Measurements from ENCODE around the gene TEX44.

Gene TEX44

DNA sequence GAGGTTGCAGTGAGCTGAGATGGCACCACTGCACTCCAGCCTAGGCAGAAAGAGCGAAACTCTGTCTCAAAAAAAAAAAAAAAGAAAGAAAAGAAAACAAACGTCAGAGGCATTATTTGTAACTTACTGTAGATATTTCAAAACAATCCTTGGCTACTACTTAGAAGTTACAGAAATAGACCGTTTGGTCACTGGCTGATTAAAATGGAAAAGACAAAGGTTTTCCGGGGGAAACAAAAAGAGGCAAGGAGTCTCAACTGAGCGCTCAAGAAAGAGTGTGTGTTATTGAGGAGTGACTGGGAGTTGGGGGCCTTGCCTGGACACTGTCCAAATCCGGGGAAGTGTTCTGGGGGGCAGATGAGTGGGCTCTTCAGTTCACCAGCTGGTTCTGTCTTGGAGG, 47.6 kb downstream of the TEX44 start:
- Histone ChIP-seq H3K4me1 (ENCODE audit: control insufficient read depth, insufficient read depth, low read length, poor library complexity, severe bottlenecking) (peaks cover 12% of the 10 kb centered on the region), H3K9me3 (ENCODE audit: control insufficient read depth, low read length) (no peaks in the 10 kb centered on the region), H3K27ac (ENCODE audit: low read depth, low read length, severe bottlenecking) (no peak overlapping the region), H3K4me3 (ENCODE audit: extremely low read depth, insufficient read depth, low read length, poor library complexity, severe bottlenecking) (no peak overlapping the region), H3K36me3 (ENCODE audit: control insufficient read depth, insufficient read depth, low read length) (no peaks in the 10 kb centered on the region)
- 77 to 94% methylated on average over 3 to 4 of the region's 6 CpGs for WGBS, 2 experiments (ENCODE audit: insufficient coverage in 2 of 2)

DNA sequence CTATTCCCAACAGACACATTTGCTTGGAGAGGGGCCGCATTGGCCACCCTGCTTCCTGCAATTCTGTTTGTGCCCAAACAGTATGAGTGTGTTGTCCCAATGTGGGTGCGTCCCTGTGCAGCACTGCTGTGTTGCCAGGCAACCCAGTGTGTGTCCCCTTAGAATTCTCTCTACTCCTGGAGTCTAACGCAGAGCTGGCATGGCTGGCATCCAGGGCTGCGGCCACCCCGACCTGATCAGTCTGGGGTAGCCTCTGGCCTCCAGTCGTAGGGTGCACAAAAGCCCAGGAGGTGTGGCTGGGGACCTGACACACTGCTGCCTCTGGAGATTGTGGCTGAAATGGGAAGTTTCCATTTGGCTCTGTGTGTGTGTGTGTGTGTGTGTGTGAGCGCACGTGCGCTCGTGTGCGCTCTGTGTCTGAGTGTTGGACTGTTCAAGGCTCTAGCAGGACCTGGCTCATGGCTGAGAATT, 48.0 kb downstream of the TEX44 start:
- no peak overlapping the region for H3K4me3 ChIP-seq (ENCODE audit: extremely low read depth, insufficient read depth, low read length, poor library complexity, severe bottlenecking)
- peaks cover 12% of the 10 kb centered on the region for H3K4me1 ChIP-seq (ENCODE audit: control insufficient read depth, insufficient read depth, low read length, poor library complexity, severe bottlenecking)
- H3K36me3 ChIP-seq (ENCODE audit: control insufficient read depth, insufficient read depth, low read length): no peaks in the 10 kb centered on the region
- H3K9me3 ChIP-seq (ENCODE audit: control insufficient read depth, low read length): no peaks in the 10 kb centered on the region
- no peak overlapping the region for H3K27ac ChIP-seq (ENCODE audit: low read depth, low read length, severe bottlenecking)
- 82 to 90% methylated on average over 10 of the region's 11 CpGs for WGBS, 2 experiments (ENCODE audit: insufficient coverage in 2 of 2)

DNA sequence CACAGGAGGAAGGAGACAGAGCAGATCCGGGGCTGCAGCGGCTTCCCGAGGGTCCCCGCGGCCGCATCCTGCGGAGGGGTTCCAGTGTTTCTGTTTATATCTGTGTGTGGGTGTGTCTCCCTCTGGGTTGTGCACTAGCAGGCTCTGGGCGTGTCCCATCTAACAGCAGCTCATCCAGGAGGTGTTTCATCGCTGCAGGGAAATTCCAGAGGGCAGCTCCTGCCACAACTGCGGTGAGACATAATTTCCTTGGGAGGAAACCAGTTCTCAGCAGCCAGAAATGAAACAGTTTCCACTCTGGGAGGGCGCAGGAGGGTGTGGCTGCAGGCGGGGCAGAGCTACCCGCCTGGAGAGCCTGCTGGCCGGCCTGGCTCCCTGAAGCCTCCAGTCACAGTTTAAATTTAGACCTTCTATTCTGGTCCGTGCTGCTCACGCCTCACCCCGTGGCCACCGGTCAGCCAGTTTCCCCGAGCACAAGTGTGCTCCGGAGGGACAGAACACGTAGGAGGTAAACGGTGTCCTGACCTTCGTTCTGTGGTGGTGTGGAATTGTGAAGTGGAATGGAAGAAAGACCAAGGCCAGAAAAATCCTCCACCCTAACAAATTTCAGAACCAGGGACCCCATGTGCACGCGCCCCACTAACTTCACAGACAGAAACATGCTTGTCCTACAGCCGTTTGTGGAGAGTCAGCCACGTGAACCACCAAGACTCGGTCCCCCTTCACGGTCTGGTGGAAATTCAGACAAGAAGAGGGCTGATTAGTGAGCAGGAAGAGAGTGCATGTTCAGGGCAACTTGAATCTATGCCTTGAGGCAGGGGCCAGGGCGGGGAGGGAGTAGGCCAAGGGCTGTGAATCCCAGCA, 50.2 kb downstream of the TEX44 start:
- WGBS, 2 experiments (ENCODE audit: insufficient coverage in 2 of 2): 70 to 72% methylated on average over 14 to 25 of the region's 30 CpGs
- Histone ChIP-seq H3K27ac (ENCODE audit: low read depth, low read length, severe bottlenecking) (peak overlapping the region; percentile 79), H3K4me3 (ENCODE audit: extremely low read depth, insufficient read depth, low read length, poor library complexity, severe bottlenecking) (no peak overlapping the region)

DNA sequence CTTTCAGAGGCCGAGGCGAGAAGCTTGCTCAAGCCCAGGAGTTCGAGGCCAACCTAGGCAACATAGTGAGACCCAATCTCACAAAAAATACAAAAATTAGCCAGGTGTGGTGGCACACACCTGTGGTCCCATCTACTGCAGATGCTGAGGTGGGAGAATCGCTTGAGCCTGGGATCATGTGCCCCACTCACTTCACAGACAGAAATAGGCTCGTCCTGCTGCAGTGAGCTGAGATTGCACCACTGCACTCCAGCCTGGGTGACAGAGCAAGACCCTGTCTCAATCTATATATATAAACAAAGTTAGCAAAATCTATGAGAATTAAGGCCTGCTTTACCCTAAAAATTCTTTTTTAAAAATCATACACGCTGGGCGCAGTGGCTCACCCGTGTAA, 50.8 kb downstream of the TEX44 start:
- H3K36me3 ChIP-seq (ENCODE audit: control insufficient read depth, insufficient read depth, low read length): no peaks in the 10 kb centered on the region
- WGBS, 2 experiments (ENCODE audit: insufficient coverage in 2 of 2): 100% methylated on average over 1 to 3 of the region's 8 CpGs
- H3K4me1 ChIP-seq (ENCODE audit: control insufficient read depth, insufficient read depth, low read length, poor library complexity, severe bottlenecking): peaks cover 9% of the 10 kb centered on the region
- no peaks in the 10 kb centered on the region for H3K9me3 ChIP-seq (ENCODE audit: control insufficient read depth, low read length)
- H3K4me3 ChIP-seq (ENCODE audit: extremely low read depth, insufficient read depth, low read length, poor library complexity, severe bottlenecking): no peak overlapping the region
- peak overlapping the region; percentile 79 for H3K27ac ChIP-seq (ENCODE audit: low read depth, low read length, severe bottlenecking)

More for the DNA sequence above, 50.2 kb downstream of the TEX44 start:
- H3K4me1 ChIP-seq (ENCODE audit: control insufficient read depth, insufficient read depth, low read length, poor library complexity, severe bottlenecking): peaks cover 9% of the 10 kb centered on the region
- H3K36me3 ChIP-seq (ENCODE audit: control insufficient read depth, insufficient read depth, low read length): no peaks in the 10 kb centered on the region
- H3K9me3 ChIP-seq (ENCODE audit: control insufficient read depth, low read length): no peaks in the 10 kb centered on the region
